H1 (cell line): ENCODE data around the gene ASTL. TPM values are rescaled to one million over a fixed set of nuclear protein-coding genes. Genes with fewer than 3 reads are reported as not detected.
A peak's percentile ranks its signal among the peaks of the same experiment; 100 is the strongest.

ENCODE experiments used
- CEBPB ChIP-seq: IDR thresholded peaks from 2 replicates; pipeline ENCODE4 v1.6.1; 2012; ENCODE audit warnings: low read depth, low read length
- SIN3A ChIP-seq, 2 experiments: IDR thresholded peaks in 1 of 2; conservative IDR thresholded peaks in 1 of 2; 2 replicates each; pipeline ENCODE4 v1.6.1; 2011 to 2012; ENCODE audit warnings: low read length in 2 of 2, improper control_type of control experiment in 1 of 2, low read depth in 1 of 2, mild to moderate bottlenecking in 1 of 2
- TAF1 ChIP-seq: IDR thresholded peaks from 2 replicates; pipeline ENCODE4 v1.6.1; 2011; ENCODE audit warnings: mild to moderate bottlenecking, low read depth, low read length
- TAF7 ChIP-seq: optimal IDR thresholded peaks from 2 replicates; pipeline ENCODE3; 2011; ENCODE audit warnings: low read depth, mild to moderate bottlenecking, inconsistent platforms, low read length, moderate library complexity, borderline replicate concordance
- TBP ChIP-seq: IDR thresholded peaks from 2 replicates; pipeline ENCODE4 v1.6.1; 2011; ENCODE audit warnings: low read depth, low read length, improper control_type of control experiment
- YY1 ChIP-seq: IDR thresholded peaks from 2 replicates; pipeline ENCODE4 v1.6.1; 2011; ENCODE audit warnings: low read depth, mild to moderate bottlenecking, low read length
- ZNF274 ChIP-seq: IDR thresholded peaks from 2 replicates; pipeline ENCODE4 v1.7.0; 2012; ENCODE audit warnings: low read length, borderline replicate concordance; ENCODE audit errors: extremely low read depth
- polyA plus RNA-seq, 7 experiments: library from polyadenylated mRNA; depleted of rRNA in 3 of 7; stranded (reverse) in 5 of 7; unstranded in 2 of 7; fragments of >200 nt in 5 of 7; fragments of 200-250 nt in 2 of 7; gene quantifications; 1 replicate in 5 of 7; 2 replicates in 1 of 7; 4 replicates in 1 of 7; pipeline versions ENCODE4 v1.2.1 to v1.2.3, GENCODE V29; 2011 to 2013; ENCODE audit warnings: missing spikeins in 2 of 7, mixed read lengths in 2 of 7
- total RNA-seq: library from RNA; stranded (reverse); fragmentation: NEBNext Ultra II Directional; extraction: Animal tissue kit (Norgen Biotek cat#: 25700); gene quantifications from 2 replicates; pipeline ENCODE4 v1.2.1, GENCODE V29; 2021
- TF ChIP-seq, protein P1 (sequence below), 3 experiments: IDR thresholded peaks; 1 replicate in 2 of 3; 2 replicates in 1 of 3; pipeline versions ENCODE4 v1.5.1 to v1.6.1; 2011; ENCODE audit warnings: low read length in 3 of 3, mild to moderate bottlenecking in 3 of 3, inconsistent platforms in 2 of 3, low read depth in 1 of 3, moderate library complexity in 1 of 3; ENCODE audit not compliant: insufficient read depth in 1 of 3; ENCODE audit errors: control extremely low read depth in 1 of 3

ASTL gene
- total and polyA plus RNA-seq, 2 of the 8 experiments (the other 6 are each of a cell fraction or from before 2014, with no cell fraction given) = 0.60 to 1.4 TPM

GRCh38 chr2:96138179-96139145 lies at the start of gene ASTL (continued):
- TF ChIP-seq, protein P1, sequence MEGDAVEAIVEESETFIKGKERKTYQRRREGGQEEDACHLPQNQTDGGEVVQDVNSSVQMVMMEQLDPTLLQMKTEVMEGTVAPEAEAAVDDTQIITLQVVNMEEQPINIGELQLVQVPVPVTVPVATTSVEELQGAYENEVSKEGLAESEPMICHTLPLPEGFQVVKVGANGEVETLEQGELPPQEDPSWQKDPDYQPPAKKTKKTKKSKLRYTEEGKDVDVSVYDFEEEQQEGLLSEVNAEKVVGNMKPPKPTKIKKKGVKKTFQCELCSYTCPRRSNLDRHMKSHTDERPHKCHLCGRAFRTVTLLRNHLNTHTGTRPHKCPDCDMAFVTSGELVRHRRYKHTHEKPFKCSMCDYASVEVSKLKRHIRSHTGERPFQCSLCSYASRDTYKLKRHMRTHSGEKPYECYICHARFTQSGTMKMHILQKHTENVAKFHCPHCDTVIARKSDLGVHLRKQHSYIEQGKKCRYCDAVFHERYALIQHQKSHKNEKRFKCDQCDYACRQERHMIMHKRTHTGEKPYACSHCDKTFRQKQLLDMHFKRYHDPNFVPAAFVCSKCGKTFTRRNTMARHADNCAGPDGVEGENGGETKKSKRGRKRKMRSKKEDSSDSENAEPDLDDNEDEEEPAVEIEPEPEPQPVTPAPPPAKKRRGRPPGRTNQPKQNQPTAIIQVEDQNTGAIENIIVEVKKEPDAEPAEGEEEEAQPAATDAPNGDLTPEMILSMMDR (IDR thresholded peaks at IDR 0.05; ENCODE audit: control extremely low read depth in 1 of 3, insufficient read depth in 1 of 3, low read depth in 1 of 3, low read length in 3 of 3) = peak in 2 of 3 experiments; percentile 76 to 90; a peak in 3 of 4 replicates
- TF ChIP-seq TAF7 = peak; percentile 31
- TF ChIP-seq TBP = 0 out of 2 replicates have a peak, but pooled peaks have one; percentile 35
- TF ChIP-seq CEBPB = no peak
- TF ChIP-seq SIN3A (conservative IDR thresholded peaks at IDR 0.05 in 1 of 2, IDR thresholded peaks at IDR 0.05 in 1 of 2; ENCODE audit: low read depth in 1 of 2, low read length in 2 of 2) = peak in 1 of 2 experiments; percentile 62; a peak in 1 of 4 replicates
- peak; percentile 62; the same call in 1 of the 2 replicates for TF ChIP-seq YY1
- peak; percentile 43; the same call in 1 of the 2 replicates for TF ChIP-seq TAF1
- TF ChIP-seq ZNF274 = no peak
